ENCODE measurements around the gene C1QTNF9.
"Not testable (repeated sequence)": the region's sequence is repeated elsewhere in the genome, so short reads cannot be mapped to it uniquely, and the experiment has no call there.

The C1QTNF9 gene, protein sequence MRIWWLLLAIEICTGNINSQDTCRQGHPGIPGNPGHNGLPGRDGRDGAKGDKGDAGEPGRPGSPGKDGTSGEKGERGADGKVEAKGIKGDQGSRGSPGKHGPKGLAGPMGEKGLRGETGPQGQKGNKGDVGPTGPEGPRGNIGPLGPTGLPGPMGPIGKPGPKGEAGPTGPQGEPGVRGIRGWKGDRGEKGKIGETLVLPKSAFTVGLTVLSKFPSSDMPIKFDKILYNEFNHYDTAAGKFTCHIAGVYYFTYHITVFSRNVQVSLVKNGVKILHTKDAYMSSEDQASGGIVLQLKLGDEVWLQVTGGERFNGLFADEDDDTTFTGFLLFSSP

DNA sequence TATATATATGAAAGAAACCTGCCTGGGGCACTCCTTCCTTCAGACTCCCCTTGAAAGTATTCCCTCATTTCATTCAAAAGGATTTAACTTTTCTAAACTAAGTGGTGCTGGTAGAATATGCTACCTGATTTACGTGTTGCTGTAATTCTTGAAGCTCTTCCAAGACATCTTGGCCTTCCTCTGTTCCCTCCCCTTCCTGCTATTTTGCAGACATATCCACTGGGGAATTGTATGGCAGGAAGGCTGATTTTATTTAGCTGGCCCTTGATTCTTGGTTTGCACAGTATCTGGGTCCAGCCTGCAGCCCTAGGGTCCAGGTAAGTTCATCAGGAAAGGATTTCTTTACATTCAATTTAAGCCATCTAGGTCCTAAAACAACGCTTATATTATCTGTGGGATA, at the start of gene C1QTNF9:
Gene C1QTNF9 (plus strand): TSS at position 281 of the 400 bp plus-strand sequence. CDS start 6,424 bp downstream, outside the sequence.
- DNase-seq (ENCODE audit: low spot score) = not testable (repeated sequence)

DNA sequence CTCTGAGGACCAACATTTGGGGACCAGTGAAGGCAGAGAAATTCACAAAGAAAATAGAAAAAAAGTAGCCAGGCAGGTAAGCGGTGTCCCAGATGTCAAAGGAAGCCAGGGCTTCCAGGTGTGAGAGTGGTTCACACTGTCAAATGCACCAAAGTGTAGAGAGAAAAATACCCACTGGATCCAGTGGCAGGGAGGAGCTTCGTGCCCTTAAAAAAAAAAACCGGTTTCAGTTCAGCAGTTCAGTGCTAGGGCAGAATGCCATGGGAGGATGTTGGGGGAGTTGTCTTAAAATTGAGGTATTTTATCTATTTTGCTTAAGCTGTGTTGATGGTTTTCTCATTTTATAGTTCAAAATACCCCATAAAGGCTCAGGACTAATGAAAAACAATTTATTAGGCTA, 47.8 kb upstream of the C1QTNF9 start:
- no peak for DNase-seq (ENCODE audit: low spot score)

DNA sequence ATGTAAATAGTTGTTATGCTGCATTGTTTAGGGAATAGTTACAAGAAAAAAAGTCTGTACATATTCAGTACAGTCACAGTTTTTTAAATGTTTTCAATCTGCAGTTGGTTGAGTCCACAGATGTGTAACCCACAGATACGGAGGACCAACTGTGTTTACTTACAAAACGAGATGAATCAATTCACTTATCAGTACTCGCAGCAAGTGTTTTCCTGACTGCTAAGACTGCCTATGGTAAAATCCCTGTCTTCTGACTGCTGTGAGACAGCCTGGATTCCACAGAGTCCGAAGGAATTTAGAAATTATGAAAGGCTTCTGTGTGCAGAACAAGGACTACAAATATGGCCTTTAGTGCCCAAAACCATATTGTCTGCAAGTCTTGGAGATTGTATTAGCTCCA, 45.7 kb upstream of the C1QTNF9 start:
- DNase-seq (ENCODE audit: low spot score) = no peak

DNA sequence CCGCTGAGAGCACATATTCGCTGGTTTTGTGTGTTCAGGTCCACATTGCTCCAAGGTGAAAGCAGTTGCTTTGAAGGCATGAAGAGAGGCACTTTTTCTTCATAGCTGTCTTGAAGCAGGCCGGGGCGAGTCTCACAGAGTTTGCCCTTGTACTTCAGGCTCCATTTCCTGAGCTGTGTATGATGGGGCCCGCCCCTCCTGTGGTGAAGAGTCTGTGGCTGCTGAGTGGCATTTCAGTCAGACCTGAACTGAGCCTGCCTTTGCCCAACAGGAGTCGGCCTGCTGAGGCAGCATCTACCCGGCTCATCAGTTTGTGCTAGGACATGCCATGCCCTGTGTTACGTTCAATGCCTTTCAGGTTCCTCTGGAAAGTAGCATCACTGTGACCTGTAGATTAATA, 44.4 kb upstream of the C1QTNF9 start:
- no peak for DNase-seq (ENCODE audit: low spot score)

DNA sequence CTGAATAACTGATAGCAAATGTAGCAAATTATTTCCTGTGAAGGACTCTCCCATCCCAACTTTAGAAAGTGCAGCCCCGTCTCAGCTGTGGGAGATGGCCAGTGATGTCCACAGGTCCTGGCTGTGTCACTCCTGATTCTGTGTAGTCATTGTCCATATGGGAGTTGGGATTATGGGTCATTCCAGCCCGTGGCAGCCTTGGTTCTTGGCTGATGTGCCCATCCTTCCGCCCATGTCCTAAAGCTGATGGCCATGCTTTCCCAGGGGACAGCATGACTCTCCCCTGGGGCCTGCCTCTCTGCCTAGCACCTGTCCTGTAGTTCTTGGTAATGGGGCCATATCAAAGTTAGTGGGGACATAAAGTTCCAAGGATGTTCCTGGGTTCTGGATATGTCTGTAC, 43.9 kb upstream of the C1QTNF9 start:
- no peak for DNase-seq (ENCODE audit: low spot score)

DNA sequence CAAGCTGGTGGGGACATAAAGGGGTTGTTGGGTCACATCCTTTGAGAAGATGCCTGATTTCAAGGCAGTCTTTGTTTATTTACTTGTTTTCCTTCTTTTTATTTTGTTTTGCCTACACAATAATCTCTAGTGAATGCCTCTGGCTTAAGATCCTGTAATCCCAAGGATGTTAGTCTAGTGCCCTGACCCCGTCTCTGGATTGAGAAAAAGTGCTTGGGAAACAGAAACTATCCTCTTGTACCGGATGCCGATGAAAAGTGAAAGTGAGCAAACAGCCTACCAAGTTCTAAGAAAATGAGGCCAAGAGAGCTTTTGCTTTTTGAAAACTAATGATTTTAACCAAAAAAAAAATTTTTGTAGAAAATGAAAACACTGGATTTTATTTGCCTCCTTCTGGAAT, 42.1 kb upstream of the C1QTNF9 start:
- DNase-seq (ENCODE audit: low spot score) = no peak

DNA sequence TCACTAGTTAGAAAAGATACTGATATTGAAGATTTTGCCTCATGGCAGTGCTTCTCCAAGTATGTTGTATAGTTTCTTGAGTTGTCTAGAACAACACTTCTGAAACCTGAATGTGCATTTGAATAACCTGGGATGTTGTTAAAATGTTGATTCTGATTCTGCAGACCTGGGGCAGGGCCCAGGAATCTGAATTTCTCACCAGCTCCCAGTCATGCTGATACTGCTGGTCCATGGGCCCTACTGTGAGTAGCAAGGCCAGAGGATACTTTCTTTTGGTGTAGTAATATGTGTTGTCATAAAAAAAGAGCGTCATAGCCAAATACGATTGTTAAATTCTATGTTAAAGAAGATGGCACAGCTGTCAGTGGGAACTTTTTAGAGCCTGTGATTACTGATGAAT, 41.6 kb upstream of the C1QTNF9 start:
- DNase-seq (ENCODE audit: low spot score) = no peak

DNA sequence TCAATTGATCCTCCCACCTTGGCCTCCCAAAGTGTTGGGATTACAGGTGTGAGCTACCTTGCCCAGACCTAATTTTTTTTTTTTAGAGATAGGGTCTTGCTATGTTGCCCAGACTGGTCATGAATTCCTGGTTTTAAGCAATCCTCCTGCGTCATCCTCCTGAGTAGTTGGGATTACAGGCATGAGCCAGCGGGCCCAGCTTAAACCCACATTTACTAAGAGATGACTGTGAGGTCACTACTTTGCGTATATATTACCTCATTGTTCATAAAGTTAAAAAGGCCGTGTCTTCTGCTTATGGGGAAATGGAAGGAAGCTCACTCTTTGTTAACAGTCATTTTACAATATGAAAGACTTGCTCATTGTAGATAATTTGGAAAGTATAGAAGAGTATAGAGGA, 39.6 kb upstream of the C1QTNF9 start:
- DNase-seq (ENCODE audit: low spot score) = no peak

DNA sequence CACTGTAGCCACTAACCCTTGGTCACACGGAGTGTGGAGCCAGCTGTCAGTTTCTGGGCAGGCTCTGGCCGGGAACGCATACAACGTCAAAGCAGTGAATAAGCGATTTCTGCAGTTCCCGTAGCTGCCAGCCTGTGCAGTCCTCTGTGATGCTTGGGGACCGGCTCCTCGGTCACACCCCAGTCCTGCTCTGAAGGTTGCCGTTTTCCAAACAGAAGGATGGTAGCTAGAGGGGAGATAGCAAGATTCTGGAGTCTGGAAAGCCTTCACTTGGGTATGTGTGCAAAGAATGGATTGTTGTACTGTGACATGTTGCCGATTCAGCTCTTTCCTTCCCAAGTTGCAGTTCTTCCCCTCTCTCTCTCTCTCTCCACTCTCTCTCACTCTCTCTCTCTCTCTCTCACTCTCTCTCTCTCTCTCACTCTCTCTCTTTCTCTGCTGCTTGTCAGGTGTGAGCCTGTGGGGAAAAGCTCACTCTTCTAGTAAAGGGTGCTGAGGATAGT, 38.7 kb upstream of the C1QTNF9 start:
- DNase-seq (ENCODE audit: low spot score) = peak; percentile 52

DNA sequence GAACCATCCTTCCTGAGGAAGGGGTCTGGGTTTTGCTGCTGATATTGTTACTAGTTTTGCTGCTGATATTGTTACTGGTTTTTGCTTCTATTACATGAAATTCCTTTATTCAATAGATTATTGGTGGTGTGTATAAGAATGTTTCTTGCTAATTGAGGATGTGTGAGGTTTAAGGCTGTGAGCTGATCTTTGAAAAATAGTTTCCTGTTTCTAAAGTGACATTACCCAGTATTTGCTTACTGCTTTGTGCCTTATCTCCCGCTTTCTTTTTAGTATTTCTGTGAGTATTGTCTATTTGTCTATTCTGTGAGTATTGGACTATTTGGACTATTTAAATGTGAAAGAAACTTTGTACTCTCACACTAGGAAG, 38.2 kb upstream of the C1QTNF9 start:
- no peak for DNase-seq (ENCODE audit: low spot score)

DNA sequence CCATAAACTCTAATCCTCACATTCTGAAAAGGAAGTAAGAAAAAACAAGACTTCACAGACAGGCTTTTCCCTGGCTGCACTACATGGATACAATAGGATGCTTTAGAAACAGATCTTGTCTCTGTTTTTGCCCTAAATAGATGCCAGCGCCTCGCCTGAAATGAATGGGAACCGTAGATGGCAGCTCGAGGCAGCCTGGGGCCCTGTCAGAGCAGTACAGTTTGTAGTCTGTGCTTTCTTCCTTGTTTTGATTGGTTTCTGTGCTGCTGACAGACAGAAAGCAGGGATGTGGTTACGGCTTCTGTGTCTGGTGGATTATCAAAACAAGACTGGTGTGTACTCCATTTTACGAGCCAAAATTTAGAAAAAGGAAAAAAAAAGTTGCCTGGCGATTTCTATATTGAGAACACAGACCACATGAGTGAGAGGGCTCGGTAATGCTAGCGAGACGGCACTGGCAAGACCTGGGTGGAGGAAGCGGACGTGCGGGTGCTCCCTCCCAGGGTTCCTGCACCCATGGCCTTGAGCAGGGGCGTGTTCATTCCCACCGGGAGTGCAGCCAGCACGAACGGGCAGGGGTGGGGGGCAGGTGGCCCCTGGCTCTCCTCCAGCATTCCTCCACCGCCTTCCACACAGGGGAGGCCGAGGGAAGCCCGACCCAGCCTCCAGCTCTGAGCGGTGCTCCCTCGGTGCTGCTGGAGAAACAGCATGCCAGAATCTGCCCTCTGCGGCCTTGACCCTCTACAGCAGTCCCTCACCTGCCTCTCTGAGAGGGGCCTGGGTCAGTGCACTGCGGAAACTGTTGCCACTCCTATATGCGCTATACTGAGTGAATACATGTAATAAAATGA, 37.6 kb upstream of the C1QTNF9 start:
- DNase-seq (ENCODE audit: low spot score) = peak; percentile 15

DNA sequence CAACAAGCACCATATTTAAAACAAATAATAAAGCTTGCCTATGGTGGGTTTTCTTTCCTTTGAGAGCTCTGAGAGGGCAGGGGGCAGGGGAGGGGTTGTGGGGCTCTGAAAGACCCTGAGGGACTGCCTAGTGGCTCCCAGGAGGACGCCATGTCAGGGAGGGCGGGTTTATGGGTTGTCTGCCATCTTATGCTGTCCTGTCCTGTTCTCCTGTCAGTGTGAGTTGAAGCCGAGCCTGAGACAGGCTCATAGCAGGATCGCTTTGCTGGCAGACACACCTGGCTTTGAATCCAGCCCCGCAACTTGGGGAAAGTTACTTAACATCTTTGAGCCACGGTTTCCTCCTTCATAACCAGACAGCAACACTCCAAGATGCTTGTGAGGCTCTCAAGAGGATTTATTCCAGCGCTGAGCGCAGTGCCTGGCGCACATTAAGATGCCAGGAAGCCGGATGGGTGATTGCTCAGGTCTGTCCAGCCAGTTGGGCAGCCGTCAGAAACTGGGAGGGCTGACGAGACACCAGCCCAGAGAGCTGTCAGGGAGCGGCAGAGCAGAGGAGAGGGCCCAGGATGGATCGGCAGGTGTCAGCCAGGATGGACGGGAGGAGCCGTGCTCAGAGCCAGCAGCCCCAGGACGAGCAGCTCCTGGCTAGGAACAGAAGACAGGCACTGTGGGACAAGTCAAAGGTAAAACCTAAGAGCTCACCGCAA, 36.8 kb upstream of the C1QTNF9 start:
- DNase-seq (ENCODE audit: low spot score) = no peak

DNA sequence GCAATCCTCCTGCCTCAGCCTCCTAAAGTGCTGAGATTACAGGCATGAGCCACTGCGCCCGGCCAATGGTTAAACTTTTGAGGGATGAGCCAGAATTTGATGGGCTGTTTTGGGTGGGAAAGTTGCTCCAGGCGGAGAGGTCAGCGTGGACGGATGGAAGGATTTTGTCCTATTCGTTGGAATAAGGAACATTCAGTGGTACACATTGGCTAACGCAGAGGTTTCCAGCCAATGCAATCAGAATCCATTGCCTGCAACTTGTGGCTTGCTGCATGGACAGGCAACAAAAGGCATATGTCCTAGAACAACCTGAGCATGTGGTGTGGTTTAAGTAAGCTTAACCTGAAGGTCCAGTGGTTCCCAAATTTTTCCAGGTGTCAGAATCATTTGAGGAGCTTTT, 35.5 kb upstream of the C1QTNF9 start:
- no peak for DNase-seq (ENCODE audit: low spot score)

DNA sequence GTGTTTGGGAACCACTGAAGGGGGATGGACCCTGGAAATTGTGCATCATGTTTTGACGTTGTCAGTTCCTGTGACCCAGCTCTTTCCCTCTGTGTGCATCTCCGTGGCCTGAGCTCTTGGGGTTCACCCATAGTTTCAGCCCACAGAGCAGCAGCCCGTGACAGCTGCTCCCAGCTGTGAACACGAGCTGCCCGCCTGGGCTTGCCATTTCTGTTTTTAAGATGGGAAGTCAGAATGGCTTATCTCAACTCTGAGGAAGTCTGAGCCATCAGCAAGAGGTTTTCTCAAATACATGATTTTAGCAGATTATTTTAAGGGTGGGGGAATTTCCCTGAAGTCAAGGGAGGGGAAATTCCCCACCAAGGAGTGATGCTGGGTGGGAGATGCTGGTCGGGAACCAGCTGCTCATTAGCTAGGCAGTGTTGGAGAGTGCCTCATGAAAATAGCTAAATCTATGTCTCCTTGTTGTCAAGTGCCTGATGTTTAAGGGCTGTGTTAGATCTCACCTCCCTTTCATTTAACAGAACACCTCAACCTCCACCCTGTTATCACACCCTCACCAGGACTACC, 34.8 kb upstream of the C1QTNF9 start:
- DNase-seq (ENCODE audit: low spot score) = no peak

DNA sequence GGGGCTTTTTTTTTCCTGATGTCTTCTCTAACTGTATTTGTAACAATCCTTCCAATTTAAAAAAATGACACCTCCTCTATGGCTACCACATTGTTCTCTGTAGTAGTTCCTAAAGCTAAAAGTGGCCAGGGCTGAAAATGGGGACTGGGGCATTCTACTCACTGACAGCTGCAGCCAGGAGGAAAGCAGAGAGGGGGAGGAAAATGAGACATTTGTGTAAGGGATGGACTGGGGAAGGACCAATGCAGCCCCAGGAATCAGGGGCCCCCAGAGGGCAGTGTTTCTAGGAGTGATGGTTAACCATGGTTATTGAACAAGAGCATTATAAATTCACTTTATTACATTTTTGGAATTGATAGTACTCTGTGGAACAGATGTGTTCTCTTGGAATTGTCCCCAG, 34.3 kb upstream of the C1QTNF9 start:
- DNase-seq (ENCODE audit: low spot score) = no peak

DNA sequence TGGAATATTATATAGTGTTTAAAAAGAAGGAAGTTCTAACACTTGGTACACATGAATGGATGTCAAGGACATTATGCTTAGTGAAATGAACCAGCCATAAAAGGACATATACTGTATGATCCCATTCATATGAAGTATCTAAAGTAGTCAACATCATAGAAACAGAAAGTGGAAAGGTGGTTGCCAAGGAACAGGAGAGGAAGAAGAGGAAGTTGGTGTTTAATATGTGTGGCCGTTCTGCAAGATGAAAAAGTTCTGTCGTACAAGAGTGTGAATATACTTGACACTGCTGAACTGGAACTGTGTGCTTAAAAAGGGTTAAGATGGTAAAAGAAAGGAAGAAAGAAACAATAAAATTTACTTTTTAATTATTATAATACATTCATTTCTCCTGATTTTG, 33.1 kb upstream of the C1QTNF9 start:
- DNase-seq (ENCODE audit: low spot score) = no peak

DNA sequence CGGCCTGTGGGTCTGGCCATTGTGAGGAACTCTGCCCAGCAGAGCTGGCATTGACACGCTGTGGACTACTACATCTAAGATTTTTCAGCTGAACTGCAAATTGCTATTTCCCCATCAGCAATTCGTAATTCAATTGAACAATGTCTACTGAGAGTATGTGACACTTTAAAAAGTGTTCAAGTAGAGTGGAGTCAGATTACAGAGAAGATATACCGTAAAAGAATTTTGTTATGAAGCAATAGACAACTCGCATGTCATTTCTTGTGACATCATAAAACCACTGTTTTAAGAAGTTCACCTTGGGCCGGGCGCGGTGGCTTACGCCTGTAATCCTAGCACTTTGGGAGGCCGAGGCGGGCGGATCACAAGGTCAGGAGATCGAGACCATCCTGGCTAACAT, 32.5 kb upstream of the C1QTNF9 start:
- DNase-seq (ENCODE audit: low spot score) = no peak

DNA sequence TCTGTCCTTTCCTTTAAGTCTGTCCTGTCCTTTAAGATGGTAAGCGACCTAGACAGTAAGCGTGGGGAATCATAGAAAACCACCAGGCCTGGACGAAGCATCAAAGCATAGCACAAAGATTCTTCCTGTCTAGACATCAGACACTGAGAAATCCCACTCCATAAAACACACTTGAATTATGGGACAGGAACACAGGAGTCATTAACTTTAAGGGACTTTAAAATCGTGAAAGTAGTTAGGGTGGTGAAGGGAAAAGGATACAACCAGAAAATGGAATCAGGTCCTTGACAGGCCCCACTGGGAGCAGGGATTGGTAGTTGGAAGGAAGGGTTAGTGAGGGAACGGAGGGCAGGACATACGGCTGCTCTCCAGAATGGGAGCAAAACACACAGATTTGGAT, 31.6 kb upstream of the C1QTNF9 start:
- no peak for DNase-seq (ENCODE audit: low spot score)

DNA sequence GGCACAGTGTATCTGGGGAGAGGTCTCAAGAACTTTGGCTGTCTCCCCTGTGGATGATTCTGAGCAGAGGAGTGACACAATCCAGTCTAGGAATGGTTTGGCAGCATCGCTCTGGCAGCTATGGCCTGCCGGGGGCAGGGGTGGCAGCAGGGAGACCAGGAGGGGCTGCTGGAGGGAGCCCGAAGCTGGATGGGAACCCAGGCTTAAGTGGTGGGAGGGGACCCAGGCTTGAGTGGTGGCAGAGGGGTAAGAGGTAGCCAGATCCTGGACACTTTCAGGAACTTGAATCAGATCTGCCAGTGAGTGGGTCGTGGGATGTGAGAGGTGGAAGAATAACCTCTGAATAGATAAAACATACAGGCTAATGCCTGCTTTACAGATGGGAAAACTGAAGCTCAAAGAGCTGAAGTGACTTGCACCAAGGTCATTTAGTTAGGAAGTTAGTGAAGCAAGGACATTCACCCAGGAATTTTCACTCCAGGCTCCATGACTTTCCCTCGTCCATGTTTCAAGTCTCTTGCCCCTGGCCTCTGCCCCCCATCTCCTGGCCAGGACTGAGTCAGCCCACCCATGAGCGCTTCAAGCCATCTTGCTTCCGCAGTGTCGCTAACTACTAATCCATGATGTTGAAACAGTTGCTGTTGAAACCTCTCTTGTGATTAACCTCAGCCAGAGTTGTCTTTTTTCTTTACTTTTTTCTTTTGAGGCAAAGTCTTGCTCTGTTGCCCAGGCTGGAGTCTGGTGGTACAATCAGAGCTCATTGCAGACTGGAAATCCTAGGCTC, 29.9 kb upstream of the C1QTNF9 start:
- DNase-seq (ENCODE audit: low spot score) = no peak

DNA sequence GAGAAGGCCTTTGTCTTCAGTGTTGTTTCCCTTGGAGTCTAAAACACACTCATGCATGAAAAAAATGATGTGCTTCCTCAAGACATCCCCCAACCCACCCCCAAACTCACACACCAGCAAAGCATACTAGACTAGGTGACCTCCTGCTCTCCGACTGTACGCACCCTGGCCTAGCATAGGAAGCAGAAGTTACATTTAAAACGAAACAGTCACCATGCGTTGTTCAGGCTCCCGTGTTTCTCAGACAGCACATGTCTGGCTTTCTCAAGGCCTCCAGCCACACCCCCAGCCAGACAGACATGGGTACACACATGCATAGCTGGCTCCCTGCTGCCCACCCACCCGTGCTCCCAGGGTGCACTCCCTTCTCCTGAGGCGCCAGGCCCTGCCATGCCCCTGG, 28.7 kb upstream of the C1QTNF9 start:
- DNase-seq (ENCODE audit: low spot score) = no peak

DNA sequence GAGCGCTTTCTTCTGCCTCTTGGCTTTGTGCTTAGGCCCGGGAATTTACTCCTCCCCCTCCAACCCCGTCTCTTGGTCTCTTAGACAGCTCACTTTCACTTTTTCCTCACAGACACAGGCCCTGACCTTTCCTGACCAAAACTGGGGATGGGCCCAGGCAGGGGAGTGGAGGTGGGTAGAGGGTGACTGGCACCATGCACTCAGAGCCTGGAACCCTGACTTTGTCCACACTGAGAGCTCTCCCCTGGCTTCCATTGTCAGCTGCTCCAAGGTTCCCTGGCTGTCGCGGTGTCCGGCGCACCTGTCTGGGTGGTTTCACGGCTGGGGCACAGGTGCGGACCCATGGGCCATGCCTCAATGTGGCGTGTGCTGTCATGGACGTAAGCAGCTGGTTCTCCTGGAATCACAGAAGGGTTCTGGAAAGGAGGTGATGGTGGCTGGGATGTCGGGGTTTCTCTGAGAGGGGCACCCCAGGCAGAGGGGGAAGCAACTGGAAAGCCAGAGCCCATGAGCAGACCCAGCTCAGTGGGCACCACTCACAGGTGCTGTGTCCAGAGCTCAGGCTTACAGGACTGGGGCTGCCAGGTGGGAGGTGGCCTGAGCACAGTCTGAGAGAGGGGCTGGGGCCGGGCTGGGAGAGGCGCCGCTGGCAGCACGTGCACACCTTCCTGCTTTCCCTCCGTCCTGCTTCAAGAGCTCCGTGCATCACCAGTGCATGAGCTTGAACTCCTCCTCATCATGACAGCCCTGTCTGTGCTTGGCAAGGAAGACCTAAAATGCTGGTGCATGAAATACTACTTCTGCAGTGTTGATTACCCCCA, 28.0 kb upstream of the C1QTNF9 start:
- no peak for DNase-seq (ENCODE audit: low spot score)

Measured in HuH-7 (cell line).